HG03460 (cell line): ENCODE measurements around the gene RNF224.
A peak's percentile ranks its signal among the peaks of the same experiment; 100 is the strongest.

Source experiments
- ATAC-seq: cut with Tn5 transposase; IDR thresholded peaks from one replicate; pipeline ENCODE4 v1.9.1; 2021; ENCODE audit not compliant: unreplicated experiment

RNF224 gene

DNA sequence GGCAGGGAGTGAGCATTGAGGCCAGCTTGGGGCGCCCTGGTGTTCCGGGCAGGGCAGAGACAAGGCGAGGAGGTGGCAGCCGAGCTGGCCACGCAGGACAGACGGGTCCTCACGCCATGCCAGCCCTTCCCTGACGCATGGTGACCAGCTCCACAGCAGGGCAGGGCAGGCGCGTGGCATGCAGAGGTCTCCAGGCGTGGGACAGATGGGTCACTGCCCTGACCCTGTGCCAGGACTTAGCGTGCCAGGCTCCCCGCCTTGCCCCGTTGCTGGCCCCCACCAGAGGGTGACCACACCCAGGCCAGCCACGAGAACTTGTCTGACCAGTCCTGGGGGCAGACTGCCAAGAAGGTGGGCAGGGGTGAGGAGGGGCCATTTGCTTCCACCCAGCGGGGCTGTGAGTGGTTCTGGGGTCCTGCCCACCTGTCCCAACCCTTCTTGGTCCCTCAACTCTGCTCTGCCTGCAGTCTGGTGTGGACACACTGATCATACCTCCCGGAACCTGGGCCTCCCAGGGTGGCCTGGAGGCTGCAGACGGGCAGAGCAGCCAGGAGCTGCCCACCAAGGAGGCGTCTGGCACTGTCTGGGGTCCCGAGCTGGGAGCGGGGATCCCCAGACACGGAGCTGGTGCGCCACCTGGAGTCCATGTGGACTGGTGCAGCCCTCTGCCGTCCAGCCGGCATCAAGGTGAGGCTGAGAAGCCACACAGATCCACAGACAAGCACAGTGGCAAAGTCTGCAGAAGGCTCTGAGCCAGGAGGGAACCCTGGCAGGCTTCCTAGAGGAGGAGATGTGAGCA is at the start of gene RNF224:
TSS of gene RNF224 (plus strand) at position 449 of the 799 bp plus-strand sequence. CDS start 834 bp downstream, outside the sequence.
- no peak for ATAC-seq

DNA sequence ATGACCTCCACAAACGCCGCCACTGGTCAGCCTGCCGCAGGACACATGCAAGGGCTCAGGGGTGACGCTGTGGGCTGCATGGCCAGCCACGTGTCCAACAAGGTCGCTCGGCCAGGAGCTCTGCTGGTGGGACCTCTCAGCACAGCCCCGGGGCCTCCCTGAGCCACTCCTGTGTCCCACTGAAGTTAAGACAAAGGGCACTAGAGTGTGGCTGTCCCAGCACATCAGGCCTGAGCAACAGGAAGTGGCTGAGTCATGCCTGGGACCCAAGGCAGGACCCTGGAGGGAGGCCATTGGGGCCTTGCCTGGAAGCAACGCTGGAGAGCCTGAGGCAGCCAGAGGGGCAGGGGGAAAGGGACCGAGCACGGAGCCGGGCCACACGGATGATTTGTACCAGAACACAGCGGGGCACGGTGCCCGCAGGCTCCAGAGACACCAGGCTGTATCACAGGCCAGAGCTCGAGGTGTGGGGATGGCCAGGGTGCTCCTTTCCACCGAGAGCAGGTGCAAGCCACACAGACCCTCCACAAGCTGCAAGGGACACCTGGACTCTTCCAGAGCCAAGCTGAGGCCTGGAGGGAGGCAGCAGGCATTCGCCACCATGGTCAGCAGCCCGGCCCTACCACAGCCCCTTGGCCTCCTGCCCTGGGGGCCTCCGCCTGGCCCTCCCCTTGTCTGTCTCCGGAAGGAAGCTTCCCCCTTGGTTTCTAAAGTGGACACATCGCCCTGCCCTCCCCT is 48.9 kb upstream of the RNF224 start:
- no peak for ATAC-seq

DNA sequence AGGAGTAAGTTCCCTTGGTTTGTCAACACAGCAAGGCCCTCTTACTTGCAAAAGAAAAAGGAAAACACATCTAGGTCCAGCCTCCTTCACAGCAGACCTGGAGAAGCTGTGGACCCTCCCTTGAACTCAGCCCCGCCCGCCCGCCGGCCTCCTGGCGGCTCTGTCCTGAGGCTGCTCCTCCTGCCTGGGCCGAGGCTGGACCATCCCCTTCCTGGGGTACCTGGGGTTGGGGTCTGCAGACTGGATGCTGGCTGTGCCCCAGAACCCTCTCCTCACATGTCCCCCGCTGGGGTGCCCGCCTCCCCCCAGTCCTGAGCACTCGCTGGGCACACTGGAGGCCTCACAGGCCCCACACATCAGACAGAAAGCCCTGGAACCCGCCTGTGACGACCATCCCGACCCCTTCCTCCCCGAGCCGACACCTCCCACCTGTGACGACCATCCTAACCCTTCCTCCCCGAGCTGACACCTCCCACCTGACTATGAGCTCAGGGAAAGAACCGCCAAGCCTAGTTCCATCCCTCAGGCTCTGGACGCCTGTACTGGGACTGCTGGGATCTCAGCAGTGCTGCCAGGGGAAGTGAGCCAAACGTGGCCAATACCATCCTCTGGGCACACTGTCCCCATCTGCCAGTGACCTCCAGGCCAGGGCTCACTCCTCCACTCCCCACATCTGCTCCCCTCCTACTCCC is 48.2 kb upstream of the RNF224 start:
- no peak for ATAC-seq

DNA sequence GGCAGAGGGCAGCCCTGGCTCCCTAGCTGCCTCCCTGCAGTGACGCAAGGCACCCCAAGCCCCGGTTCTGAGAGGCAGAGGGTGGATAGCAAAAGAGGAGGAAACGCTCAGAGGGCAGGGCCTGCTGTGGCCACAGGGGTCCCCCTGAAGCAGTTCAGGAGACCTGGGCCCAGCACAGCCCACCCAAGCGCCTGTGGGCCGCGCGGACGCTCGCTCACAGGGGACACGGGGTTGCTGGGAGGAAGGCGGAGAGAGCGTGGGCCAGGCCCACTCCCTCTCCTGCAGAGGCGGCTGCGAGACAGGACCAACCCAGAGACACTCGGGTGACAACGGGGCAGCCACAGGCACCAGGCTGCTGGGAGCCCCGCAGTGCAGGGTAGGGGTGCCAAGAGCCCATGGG is 47.5 kb upstream of the RNF224 start:
- no peak for ATAC-seq

DNA sequence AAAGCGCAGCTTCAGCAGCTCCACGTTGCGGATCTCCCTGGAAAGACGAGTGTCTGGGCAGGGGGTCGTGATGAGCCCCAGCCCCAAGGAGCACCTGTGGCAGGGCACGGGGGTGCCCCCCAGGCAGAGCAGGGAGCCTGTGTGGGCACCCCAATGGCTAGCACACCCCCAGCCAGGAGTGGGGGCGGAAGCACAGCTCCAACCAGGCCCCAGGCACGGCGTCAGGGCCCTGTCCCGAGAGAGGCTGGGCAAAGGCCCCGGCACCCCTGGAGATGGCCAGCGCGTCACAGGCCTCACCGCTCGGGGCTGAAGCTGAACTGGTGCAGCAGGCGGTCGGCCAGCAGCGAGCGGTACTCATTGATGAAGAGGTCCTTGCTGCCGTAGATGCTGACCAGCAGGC is 46.8 kb upstream of the RNF224 start:
- ATAC-seq: no peak

DNA sequence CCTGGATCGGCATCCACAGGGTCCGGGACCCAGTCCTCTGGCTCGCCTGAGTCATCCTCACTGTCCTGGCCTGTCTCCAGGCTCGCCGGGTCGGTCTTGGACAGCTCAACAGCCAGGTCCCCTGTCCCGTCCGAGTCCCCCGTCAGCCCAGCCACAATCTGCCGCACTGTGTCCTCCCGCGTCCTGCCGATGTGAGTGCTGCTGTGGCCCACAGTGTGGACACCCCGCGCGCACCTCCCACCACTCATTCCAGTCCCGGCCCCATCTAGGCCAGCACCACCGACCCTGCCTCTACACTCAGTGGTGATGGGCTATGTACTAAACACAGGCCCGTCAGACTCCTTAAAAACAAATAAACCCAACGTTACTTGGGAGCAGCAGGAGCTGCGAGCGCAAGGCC is 45.6 kb upstream of the RNF224 start:
- no peak for ATAC-seq

DNA sequence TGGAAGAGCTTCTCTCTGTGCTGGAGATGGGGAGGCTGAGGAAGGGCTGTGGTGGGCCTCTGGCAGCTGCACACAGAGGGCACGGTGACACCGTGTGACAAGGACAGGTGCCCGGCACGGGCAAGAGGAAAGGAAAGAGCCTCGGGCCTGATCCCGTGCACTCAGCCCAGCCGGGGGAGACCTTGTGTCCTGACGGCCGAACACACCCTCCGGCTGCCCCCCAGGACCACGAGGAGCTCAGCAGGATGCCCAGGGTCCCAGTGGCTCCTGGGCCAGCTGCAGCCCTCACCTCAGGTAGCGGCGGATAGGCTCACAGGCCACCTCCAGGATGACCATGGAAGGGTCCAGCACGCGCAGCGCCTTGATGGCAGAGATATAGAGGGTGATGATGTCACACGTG is 44.5 kb upstream of the RNF224 start:
- ATAC-seq: no peak

DNA sequence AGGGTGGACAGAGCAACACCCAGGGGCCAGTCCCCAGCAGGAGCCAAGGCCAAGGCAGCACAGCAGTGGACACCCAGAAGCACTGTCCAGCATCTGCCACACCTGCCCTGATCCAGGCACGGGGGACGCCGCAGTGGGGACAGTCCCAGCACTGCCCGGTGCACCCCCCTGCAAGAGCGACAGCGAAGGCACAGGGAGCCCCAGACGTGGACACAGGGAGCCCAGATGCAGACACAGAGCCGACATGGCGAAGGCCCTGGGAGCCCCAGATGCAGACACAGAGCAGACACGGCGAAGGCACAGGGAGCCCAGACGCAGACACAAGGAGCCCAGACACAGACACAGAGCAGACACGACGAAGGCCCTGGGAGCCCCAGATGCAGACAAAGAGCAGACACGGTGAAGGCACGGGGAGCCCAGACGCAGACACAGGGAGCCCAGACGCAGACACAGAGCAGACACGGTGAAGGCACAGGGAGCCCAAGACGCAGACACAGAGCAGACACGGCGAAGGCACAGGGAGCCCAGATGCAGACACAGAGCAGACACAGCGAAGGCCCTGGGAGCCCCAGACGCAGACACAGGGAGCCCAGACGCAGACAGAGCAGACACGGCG is 43.2 kb upstream of the RNF224 start:
- no peak for ATAC-seq

DNA sequence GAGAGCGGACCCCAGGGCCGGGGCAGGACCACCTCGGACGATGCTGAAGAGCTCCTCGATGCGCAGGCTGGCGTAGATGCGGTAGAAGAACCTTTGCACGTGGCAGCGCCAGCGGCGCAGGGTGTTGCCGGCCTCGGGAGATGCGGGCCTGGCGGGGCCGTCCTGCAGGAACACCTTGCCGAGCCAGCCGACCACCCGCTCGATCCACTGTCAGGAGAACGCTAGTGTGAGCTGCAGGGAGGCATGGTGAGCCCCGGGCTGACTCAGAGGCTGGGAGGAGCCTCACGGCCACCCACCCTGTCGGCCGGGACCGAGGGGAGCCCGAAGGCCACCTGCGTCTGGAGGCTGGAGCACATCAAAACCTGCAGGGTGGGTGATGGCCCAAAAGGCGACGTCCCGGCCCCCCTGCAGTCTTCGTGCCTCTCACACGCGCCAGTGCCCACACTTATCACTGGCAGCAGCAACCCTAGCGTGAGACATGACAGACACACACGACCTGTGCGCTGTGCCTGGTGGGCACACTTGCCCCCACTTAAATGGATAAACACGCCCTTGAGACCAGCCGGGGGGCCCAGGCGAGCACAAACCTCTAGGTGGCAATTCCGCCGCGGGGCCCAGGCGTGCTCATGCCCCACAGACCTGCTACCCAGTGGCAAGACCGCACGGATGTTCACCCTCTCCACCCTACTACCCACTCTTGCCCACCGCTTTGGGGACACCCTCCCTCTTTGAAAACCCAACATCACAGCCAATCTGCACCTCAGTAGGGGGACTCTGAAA is 42.2 kb upstream of the RNF224 start:
- ATAC-seq: no peak

DNA sequence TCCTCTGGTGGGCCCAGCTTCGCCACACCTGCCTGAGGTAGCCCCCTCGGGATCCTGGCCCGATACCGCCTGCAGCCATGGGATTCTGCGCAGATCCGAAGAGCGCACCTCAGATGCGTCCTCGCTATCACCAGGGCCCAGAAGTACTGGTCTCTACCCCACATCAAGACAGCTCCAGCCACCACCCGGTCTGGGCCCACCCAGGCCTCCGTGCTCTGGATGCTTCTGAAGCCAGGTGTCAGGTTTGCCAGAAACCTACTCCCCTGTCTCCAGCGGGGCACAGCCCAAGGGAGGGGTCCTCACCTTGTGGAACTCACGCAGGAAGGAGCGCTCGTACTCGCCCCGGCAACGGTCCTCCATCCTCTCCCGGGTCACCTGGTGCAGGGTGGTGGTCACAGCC is 41.4 kb upstream of the RNF224 start:
- ATAC-seq: no peak

DNA sequence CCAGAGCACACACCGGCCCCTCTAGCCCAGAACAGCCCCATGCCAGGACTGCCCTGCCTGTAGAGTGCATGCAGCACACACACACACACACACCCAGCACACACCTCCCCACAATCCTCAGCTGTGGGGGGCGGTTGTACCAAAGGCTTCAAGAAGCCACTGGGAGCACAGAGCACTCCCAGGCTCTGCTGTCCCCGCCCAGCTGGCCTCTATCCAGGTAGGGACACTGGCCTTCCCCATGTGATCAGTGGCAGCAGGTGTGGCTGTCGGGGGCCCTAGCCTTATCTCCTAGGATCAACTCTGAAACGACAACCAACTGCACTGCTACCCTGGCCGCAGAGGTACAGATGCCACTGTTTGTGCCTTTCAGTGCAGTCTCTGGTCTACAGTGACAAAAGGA is 40.9 kb upstream of the RNF224 start:
- no peak for ATAC-seq

DNA sequence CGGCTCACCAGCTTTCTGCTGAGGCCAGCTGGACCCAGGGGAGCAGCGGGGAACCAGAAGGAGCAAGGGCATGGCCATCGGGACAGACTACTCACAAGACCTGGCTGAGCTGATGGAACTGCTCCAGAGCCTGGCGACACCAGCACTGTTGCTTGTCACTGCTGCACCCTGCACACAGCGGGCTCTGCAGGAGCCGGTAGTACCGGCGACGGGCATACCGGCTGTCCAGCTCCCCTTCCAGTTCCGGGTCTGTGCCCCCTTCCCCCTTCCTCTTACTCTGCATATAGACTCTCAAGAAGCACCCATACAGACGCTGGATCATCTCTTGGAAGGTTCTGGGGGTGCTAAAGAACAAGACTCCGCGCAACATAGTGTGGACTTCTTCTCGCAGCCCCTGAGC is 39.9 kb upstream of the RNF224 start:
- ATAC-seq: no peak

DNA sequence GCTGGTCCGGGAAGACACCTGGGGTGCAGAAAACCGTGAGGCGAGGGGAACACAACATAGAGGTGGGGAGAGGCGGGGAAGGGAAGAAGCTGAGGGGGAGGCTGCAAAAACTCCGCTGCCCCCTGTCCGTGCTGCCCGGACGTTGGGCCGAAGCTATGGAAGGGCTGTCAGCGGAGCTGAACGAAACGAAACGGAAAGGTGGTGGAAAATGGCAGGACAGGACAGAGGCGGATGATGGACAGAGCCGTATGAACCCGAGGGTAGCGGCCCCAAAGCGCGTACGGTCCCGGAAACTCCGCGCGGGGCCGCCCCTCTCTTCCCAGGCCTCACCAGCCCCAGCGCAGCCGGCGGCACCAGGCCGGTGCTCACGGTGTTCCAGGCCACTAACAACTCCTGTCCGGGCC is 39.2 kb upstream of the RNF224 start:
- ATAC-seq: no peak

DNA sequence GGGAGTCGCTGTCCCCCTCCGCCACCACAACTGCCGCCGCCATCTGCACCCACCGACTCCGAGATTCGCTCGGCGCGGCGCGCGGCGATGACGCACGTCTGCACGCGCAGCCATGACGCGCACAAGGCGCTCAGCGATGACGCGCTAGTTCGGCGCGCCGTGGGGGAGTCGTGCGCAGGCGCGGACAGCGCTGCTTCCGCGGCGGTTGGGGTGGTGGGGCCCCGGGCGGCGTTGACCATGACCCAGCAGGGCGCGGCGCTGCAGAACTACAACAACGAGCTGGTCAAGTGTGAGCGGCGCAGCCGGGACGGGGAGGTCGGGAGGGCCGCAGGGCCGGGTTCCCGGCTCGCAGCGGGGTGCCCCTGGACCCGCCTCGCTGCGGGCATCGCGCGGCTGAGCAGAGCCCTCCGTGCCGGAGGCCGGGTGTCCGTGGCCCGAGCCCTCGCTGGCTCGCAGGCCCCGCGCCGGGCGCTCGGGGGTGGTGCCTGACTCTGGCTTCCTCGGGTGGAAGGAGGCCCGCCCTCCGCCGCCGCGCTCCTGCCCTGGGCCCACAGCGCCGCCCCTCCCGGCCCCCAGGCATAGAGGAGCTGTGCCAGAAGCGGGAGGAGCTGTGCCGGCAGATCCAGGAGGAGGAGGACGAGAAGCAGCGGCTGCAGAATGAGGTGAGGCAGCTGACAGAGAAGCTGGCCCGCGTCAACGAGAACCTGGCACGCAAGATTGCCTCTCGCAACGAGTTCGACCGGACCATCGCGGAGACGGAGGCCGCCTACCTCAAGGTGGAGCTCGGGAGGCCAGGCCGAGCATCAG is 38.6 kb upstream of the RNF224 start, which contains the start of the genes ANAPC2 and SSNA1:
TSS of gene ANAPC2 (minus strand) at position 71 of the 807 bp plus-strand sequence. CDS start at position 43, 28 bp downstream.
TSS of gene SSNA1 (plus strand) at position 187 of the 807 bp plus-strand sequence. CDS start at position 238, 51 bp downstream.
- ATAC-seq: peak; percentile 68

DNA sequence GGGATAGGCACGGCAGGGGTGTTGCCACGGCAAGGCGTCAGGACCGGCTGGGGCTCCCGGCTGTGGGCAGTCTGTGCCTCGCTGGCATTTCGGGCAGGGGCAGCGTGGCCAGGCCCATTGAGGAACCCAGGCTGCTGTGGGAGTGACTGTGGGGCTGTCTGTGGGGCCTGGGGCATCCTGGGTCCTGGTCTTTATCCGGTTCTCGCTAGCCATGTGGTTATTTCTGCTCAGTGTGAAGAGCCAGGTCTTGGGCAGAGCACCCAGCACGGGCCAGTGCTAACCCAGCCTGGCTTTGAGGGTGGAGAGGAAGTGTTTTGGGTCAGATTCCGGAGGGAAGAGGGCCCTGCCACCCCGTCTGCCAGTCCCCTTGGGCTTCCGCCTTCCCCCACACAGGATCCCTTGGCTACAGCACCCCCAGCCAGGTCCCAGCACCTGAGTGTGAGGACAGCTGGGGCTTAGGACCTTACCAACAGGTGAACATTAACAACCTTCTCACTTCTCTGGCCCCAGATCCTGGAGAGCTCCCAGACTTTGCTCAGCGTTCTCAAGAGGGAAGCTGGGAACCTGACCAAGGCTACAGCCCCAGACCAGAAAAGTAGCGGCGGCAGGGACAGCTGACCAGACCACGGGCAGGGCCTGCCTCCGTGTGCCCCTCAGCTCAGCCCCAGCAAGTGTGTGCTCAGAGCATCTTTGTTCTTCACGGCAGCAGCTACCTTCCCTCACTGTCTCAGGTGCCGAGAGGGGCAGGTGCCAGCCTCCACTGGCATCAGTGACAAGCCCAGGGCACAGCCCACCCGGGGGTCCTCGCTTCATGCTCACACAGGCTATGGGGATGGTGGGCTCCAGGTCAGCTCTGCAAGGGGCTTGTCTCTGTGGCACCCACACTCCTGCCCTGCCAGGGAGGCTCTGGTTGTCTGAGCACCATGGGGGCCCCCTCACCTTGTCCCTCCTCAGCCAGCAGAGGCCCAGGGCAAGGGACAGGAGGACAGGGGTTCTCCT is 37.7 kb upstream of the RNF224 start:
- no peak for ATAC-seq

DNA sequence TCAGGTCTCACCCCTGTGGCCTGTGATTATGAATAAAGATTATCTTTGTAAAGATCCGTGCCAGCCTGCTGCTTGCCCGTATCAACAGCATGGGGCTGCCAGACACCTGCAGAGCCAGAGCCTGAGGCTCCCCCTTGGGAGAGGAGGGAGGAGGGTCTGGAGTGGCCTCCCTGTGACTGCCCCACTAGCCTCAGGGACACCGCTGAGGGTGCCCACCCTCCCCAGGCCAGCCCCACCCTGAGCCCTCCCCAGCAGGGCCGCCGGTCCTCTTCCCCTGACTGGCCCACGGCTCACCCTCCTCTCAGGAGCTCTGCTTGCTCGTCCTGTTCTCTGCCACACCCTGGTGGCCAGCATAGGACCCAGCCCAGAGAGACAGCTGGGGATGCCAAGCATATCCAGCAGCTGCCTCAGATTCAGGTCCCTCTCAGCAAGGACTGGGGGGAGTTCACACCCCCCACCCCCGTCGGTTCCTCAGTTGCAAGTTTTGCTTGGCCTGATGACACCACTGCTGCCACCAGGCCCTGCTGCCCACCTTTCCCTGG is 36.9 kb upstream of the RNF224 start:
- ATAC-seq: no peak

DNA sequence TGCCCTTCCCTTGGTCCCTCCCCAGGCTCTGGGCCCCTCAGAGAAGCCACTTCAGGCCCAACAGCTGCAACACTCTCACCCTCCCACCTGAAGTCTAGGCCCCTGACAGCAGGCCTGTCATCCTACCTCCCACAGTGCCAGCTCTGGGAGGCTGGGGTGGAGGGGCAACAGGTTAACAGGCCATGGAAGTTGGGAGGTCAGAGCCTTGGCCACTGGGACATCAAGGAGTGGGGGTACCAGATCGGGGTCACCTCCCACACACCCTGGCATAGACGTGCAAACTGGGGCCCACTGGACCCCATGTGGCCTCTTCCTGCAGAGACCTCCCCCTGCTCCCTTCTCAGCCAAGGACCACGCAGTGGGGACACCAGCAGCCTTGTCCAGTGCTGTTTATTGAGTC is 36.1 kb upstream of the RNF224 start:
- ATAC-seq: no peak
